GM12892 (cell line): Measurements from ENCODE around the gene KDM1A.

Experiments
- POLR2A ChIP-seq: IDR thresholded peaks from 2 replicates; pipeline ENCODE4 v1.6.1; 2011; ENCODE audit warnings: low read depth, low read length, control low read depth
- POLR2AphosphoS5 ChIP-seq: IDR thresholded peaks from 2 replicates; pipeline ENCODE4 v1.6.1; 2011; ENCODE audit warnings: low read depth, low read length, control low read depth
- TAF1 ChIP-seq: IDR thresholded peaks from 2 replicates; pipeline ENCODE4 v1.6.1; 2011; ENCODE audit warnings: low read depth, mild to moderate bottlenecking, control low read depth, low read length, borderline replicate concordance

GRCh38 chr1:23037081-23037740 lies 17.9 kb downstream of the KDM1A start:
- TF ChIP-seq POLR2A, result no peak
- no peak for TF ChIP-seq TAF1
- TF ChIP-seq POLR2AphosphoS5, result no peak
